ENCODE results near the gene BPIFB4.
"Not testable (repeated sequence)": the region's sequence is repeated elsewhere in the genome, so short reads cannot be mapped to it uniquely, and the experiment has no call there.

Gene BPIFB4

DNA sequence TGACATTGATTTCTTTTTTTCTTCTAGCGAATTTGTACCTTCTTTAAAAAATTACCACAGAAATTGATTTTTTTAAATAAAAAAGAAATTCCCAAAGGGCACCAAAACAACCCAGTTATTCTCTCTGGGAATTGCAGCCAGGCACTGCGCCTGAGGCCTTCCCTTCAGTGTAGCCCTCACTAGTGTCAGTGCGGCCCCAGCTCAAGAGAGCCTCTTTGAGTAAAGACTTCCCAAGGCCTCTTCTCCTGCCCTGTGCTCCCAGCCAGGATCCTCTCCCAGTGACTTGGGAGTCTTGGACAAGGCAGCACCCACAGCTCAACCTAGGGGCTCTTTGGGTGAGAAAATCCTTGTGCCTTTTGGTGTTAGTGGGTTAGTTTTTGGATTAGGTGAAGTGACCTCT, 41.5 kb downstream of the BPIFB4 start:
- in situ Hi-C loops (cut with MboI; ENCODE audit: low sequenced_read_pairs, unreplicated experiment): no loop called here
- TF ChIP-seq, protein P1, sequence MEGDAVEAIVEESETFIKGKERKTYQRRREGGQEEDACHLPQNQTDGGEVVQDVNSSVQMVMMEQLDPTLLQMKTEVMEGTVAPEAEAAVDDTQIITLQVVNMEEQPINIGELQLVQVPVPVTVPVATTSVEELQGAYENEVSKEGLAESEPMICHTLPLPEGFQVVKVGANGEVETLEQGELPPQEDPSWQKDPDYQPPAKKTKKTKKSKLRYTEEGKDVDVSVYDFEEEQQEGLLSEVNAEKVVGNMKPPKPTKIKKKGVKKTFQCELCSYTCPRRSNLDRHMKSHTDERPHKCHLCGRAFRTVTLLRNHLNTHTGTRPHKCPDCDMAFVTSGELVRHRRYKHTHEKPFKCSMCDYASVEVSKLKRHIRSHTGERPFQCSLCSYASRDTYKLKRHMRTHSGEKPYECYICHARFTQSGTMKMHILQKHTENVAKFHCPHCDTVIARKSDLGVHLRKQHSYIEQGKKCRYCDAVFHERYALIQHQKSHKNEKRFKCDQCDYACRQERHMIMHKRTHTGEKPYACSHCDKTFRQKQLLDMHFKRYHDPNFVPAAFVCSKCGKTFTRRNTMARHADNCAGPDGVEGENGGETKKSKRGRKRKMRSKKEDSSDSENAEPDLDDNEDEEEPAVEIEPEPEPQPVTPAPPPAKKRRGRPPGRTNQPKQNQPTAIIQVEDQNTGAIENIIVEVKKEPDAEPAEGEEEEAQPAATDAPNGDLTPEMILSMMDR (IDR thresholded peaks at IDR 0.05; ENCODE audit: borderline replicate concordance, control extremely low read depth, extremely low read depth, insufficient read depth, missing control alignments): no peak
- no peak for DNase-seq (ENCODE audit: low spot score)

DNA sequence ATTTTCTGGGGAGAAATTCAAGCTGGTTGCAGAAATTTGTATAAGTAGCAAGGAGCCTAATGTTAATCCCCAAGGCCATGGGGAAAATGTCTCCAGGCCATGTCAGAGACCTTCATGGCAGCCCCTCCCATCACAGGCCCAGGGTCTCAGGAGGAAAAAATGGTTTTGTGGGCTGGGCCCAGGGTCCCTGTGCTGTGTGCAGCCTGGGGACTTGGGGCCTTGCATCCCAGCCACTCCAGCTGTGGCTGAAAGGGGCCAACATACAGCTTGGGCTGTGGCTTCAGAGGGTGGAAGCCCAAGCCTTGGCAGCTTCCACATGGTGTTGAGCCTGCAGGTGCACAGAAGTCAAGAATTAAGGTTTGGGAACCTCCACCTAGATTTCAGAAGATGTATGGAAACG, 42.9 kb downstream of the BPIFB4 start:
- DNase-seq (ENCODE audit: low spot score); in situ Hi-C loops (cut with MboI; ENCODE audit: low sequenced_read_pairs, unreplicated experiment): not testable (repeated sequence)

DNA sequence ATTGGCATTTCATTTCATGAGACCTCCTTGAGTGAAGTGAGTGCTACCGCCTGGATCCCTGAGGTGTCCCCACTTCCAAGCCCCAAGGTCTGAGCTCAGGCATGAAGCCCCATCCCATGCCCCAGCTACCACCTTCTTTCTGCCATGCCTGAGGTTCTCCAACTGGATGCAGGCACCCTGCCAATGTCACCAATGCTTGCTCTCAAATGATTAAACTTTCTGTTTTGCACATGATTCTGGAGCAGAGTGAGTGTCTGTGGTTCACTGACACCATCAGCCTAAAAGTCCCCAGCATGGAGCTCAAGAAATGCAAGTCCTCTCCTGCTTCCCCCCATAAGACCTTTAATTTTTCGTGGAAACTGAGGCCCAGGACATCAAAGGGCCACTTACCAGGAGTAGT, 44.8 kb downstream of the BPIFB4 start:
- TF ChIP-seq, protein P1 (IDR thresholded peaks at IDR 0.05; ENCODE audit: borderline replicate concordance, control extremely low read depth, extremely low read depth, insufficient read depth, missing control alignments): no peak
- in situ Hi-C loops (cut with MboI; ENCODE audit: low sequenced_read_pairs, unreplicated experiment): no loop called here
- no peak for DNase-seq (ENCODE audit: low spot score)

DNA sequence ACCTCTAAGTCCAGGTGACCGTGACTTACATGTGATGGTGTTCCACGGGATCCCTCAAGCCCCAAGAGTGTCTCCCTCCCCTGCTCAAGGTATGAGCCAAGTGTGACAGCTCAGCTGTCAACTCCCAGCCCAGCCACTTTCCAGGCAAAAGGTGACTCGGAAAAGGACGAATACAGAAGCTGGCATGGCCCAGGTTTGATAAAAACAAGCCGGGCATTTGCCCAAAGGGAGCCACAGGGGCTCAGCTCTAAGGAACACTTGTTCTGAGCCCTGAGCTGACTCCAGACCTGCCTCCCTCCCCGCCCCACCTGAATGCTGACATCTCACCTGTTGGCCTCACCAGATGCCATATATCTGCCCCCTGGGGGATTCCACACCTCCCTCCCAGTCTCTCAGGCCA, 45.6 kb downstream of the BPIFB4 start:
- in situ Hi-C loops (cut with MboI; ENCODE audit: low sequenced_read_pairs, unreplicated experiment): no loop called here
- DNase-seq (ENCODE audit: low spot score): no peak
- TF ChIP-seq, protein P1 (IDR thresholded peaks at IDR 0.05; ENCODE audit: borderline replicate concordance, control extremely low read depth, extremely low read depth, insufficient read depth, missing control alignments): no peak

DNA sequence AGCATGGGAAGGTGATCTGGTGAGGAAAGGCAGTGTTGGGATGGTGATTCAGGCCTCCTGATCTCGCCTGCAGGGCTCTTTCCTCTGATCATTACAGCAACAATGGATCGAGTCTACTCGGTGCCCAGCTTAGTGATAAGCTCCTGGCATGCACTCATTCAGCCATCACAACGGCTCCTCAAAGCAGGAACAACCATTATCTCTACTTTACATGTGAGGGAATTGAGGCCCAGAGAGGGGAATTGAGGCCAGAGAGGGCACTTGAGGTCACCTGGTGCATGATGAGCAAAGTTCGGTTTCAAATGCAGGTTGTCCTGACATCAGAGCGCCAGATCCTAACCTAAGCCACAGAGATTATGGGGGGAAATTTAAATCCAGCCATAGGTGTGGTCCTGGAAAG, 46.5 kb downstream of the BPIFB4 start:
- no peak for DNase-seq (ENCODE audit: low spot score)
- TF ChIP-seq, protein P1 (IDR thresholded peaks at IDR 0.05; ENCODE audit: borderline replicate concordance, control extremely low read depth, extremely low read depth, insufficient read depth, missing control alignments): no peak
- in situ Hi-C loops (cut with MboI; ENCODE audit: low sequenced_read_pairs, unreplicated experiment): no loop called here

DNA sequence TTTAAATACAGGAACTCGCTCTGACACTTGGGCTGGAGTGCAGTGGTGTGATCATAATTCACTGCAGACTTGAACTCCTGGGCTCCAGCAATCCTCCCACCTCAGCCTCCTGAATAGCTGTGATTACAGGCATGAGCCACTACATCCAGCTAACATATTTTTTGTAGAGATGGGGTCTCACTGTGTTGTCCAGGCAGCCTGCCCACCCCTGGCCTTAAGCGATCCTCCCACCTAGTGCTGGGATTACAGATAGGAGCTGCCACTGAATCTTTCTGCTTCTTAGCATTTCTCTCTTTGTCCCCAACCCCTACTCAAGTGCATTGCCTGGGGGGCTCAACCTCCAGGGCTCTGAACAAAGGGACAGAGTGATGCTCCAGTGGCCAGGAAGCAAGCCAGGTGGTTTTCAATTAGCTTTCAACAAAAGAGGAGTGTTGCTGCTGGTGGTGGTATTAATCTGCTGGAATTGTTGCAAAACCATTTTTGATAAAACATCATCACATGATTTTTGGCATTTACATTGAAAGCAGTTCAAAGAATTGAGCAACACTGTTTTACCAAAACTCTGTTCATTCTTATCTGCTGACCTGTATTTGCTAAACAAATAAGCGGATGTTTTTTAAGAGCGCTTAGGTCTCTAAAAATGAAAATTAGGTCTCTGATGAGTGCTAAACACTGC, 48.1 kb downstream of the BPIFB4 start:
- TF ChIP-seq, protein P1 (IDR thresholded peaks at IDR 0.05; ENCODE audit: borderline replicate concordance, control extremely low read depth, extremely low read depth, insufficient read depth, missing control alignments): no peak
- in situ Hi-C loops (cut with MboI; ENCODE audit: low sequenced_read_pairs, unreplicated experiment): no loop called here
- no peak for DNase-seq (ENCODE audit: low spot score)

DNA sequence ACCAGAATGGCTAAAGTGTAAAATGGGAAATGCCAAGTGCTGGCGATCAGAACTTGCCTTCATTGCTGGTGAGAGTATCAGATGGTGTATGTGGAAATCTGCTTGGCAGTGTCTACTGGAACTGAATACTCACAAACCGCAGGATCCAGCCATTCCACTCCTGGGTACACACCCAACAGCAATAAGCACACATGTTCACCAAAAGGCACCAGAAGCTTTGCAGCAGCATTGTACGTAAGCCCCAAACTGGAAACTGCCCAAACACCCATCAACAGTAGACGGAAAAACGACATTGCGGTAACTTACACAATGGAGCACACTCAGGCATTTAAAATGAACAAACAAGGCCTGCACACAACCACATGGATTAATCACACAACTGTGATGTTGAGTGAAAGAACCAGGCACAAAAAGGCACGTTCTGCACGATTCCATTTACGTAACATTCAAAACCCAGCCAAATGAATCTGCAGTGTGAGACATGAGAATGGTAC, 51.2 kb downstream of the BPIFB4 start:
- in situ Hi-C loops (cut with MboI; ENCODE audit: low sequenced_read_pairs, unreplicated experiment): no loop called here
- TF ChIP-seq, protein P1 (IDR thresholded peaks at IDR 0.05; ENCODE audit: borderline replicate concordance, control extremely low read depth, extremely low read depth, insufficient read depth, missing control alignments): no peak
- DNase-seq (ENCODE audit: low spot score): no peak
